ENCODE results near the gene PMPCA.

Gene PMPCA

DNA sequence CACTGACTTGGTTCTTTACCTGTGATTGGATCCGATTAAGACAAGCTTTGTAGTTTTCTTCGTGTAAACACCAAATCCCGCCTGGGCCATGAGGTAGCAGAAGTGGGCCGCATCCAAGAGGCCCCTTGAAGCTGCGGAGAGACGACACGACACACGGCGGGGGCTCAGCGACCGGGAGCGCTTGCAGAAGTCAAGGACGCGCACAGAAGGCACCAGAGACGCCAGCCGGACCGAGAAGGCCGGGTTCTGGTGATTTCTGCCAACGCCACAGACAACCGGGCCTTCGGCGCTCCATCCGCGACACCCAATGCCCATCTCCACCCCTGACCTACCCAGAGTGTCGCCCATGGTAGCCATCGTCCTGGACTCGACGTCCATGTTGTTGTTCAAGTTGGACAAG is 49.0 kb downstream of the PMPCA start:
- no peak for DNase-seq

DNA sequence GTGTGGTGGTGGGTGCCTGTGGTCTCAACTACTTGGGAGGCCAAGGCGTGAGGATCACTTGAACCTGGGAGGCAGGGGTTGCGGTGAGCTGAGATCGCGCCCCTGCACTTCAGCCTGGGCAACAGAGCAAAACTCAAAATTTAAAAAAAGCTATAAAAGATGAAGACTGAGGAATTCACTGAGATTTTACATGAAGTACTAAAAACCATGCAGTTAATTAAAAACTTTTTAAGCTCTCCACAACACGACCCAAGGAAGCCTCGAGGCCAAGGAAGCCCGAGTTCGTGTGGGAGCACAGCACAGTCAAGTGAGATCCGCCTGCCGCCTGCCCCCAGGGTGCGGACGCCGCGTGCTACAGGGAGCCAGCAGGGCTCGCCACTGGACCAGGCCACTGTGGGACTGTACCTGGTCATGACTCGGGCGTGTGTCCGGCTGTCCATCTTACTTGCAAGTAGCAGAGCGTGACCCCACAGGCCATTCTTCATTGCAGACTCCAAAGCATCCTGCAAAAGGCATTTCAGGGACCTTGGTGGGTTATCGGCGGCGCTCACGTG is 50.4 kb downstream of the PMPCA start:
- DNase-seq = no peak

DNA sequence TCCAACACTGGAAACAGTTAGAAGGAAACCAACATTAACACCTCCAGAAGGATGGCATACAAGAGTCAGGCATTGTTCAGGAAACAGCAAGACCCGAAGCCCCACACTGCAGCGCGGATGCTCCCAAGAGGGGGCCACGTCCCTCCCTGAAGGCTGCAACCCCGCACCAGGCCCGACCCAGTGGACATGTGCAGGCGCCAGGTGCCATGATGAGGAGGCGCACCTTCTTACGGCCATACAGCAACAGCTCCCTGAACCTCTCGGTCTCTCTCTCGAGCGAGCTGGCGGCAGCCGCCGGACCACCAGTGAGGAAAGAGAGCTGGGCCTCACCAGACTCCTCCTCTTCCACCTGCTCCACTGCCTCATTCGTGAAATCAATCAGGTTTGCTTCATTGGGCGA is 52.2 kb downstream of the PMPCA start:
- DNase-seq = no peak

DNA sequence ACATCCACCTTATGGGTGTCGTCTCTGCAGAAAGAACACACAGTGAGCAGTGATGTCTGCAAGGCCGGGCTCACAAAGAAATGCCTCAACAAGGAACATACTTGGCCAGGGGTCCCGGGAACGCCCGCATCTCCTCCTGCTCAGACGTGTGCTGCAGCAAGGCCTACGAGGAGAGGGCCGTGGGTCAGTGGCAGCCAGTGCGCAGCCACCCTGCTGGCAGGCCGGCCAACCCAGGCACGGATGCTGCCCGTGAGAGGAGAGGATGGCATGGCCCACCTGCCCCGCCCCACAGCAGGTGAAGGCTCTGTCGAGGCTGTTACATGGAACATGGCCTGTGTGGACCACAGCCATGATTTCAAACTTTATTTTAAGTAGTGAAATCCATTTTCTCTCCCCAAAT is 53.1 kb downstream of the PMPCA start:
- DNase-seq = no peak

DNA sequence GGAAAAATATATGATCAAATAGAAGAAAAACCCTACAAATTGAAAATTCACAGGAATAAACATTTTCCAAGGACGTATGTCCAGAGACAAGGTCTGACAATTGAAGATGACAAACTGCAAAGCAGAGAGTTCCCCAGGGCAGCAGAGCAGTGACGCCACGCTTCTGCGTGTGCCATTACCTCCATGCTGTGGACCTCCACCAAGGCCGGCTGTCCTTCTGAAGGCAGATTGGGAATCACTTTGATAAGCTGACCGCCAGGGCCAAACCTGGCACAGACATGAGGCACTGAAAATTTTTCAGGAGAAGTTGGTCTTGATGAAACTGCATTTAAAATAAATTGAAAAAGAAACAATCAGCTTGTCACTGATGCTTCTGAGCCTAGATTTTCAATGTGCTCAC is 53.8 kb downstream of the PMPCA start:
- no peak for DNase-seq

DNA sequence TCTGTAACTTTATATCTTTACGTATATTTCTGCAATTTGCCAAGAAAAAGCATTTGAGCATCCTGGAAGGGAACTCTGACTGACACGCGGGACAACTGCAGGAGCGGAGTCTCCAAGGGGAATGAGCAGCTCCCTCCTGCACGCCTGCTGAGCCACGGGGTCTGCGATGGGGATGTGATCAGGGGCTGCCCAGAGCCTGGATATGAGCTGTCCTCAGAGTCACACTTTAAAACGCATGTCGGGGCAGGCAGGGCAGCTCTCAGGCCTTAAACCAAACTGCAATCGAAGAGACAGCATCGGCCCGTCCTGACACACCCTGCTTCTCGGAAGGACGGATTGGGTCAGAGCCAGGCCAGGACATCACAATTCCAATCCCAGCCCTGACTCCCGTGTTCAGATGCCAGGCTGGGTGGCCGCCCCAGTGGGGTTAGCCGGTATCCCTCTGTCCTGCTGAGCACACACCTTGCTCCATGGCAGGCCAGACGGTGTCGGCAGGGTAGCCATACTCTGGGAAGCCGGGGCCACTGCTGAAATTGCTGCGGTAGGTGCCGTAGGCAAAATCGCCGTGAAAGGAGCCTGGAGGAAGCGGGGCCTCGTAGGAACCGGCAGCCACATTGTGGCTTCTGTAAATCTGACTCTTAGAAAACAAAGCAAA is 55.2 kb downstream of the PMPCA start:
- no peak for DNase-seq

DNA sequence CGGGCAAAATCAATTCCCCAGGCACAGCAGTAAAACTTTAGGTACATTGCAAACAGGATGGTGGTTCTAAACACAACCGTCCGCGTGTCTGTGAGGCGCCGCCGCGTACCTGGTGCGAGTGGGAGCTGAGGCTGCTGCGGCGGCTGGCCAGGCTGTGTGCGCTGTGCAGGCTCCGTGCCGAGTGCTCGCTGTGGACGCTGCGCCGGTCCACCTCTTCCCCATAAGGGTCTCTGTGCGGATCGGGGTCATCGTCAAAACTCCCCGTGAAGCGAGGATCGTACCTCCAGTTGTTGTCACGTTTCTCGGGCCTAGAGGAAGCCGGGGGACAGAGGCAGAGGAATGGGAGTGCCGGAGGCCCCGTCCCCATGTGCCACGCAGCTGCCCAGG is 55.7 kb downstream of the PMPCA start:
- no peak for DNase-seq

DNA sequence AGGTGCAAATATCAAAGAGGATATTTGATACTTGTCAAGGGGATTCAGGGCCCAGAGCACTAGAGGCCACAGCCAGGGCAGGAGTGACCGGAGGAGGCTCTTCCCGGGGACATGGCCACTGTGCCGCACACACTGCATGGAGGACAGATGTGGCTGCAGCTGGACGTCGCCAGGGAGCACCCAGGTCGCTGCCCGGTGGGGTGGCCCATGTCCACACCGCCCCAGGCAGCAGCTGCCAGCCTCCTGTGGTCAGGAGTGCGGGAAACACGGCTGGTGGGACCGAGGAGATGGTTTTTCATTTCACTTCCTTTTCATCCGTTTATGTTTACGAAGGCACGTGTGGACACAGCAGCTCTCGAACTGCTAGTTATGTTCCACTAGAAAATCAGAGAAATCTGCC is 57.3 kb downstream of the PMPCA start:
- no peak for DNase-seq

DNA sequence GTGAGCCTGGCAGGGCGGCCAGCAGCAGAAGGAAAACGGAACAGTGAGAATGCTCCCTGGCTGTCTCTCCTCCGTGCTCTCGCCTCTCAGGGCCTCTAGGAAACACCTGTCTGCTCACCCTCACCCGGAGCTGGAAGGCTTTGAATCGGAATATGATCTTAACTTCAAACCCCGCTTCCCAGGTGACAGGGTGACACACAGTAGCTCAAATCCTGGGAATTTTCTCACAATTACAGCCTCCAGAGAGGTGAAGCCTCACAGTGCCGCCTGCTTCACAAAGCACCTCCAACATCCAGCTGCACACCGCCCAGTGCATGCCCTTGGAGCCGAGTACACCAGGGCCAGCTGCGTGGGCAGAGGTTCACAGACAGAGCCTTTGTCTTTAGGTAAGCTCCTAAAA is 59.9 kb downstream of the PMPCA start:
- no peak for DNase-seq

DNA sequence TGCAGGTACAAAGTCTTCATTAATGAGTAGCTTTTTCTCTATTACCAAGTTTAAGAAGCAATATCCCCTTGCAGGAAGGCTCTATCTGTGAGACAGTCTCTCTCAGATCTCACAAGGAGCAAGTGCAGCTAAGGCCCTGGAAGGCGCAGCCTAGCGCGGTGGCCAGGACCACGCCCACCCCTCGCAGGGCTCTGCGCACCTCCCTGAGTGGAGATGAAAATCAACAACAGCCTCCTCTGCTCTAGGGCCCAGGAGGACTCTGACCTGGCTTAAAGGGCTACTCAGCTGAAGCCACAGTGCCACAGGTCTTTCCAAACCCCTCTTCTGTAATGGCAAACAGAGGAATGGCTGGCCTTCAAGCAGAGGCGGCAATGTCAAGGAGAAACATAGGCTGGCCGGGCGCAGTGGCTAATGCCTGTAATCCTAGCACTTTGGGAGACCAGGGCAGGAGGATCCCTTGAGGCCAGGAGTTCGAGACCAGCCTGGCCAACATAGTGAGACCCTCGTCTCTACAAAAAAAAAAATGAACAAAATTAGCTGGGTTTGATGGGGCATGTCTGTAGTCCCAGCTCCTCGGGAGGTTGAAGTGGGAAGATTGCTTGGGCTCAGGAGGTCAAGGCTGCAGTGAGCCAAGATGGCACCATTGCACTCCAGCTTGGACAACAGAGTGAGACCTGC is 60.5 kb downstream of the PMPCA start:
- DNase-seq = no peak

DNA sequence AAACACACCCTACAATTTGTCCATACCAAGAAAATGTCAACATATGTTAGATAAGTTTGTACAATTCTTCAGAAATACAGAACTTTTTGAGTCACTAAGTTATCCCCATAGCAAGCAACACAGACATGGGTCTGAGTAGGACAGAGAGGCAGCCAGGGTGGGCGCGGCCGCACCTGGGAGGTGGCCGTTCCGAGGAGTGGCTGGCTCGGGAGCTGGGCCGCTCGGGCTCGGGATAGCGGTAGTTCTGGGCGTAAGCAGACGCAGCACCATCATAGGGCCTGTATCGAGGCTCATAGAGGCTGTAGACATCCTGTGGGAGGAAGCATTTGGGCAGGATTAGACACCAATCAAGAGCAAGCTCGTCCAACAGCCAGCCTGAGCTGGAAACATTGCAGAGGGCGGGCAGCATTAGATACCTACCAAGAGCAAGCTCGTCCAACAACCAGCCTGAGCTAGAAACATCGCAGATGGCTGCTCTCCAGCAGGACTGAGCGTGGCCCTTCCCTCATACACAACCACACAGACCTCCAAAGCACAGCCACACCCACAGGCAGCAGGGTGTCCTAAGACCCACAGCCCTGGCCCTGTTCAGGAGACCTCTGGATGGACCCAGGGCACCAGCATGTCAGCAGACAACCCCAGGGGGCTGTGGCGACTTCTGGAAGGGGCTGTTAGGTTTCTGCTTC is 61.5 kb downstream of the PMPCA start:
- DNase-seq = no peak

DNA sequence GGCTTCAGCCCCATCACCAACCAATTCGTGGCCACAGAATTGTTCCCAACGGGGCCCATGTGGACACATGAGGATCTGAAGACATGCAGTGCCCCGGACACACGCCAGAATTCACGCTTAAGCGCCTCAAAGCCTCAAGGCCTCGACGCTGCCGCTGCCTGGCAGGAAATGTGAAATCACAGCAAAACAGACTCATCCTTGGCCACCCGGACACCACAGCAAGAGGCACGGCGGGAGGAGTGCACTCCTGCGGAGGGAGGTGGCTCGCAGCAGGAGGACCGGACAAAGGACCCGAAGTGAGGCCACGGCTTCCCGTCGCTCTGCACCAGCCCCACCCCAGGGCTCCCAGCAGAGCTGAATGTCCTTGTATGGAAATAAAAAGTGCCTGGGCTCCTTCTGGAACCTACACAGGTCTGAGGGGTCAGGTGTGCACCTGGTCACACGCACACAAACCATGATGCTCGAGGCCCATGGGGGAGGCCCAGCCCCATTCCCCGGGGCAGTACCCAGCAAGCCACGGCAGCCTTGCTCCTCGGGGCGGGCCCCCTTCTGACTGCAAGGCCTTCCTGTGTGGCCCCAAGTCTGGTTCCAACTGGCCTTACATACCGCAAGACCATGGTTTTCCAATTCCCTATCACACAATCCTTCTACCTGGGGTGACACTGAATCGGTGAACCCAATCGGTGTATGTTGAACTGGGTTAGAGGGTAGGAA is 62.3 kb downstream of the PMPCA start:
- no peak for DNase-seq

DNA sequence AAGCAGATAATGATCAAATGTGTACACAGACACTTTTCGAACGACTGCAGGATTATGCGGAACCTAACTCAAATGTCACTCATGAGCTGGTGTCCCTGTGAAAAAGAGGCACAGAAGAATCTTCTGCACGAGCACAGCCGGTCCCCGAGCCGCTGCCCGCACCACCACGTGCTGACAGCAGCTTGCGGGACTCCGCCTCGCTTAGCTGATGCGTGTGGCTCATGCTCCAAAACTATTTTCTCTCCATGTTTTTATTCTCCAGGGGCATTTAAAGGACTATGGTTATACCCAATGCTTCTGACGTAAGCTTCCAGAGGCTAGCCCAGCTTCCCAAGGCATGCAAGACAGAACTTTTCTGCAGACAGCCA is 62.9 kb downstream of the PMPCA start:
- no peak for DNase-seq
